Measurements from ENCODE around the gene CD200R1L. TPM values are rescaled to one million over a fixed set of nuclear protein-coding genes. Genes with fewer than 3 reads are reported as not detected.

The CD200R1L gene
- total RNA-seq, 4 donors from 2014 or later = not detected

GRCh38 chr3:112779558-112780480 is 66.8 kb downstream of the CD200R1L start:
- no peak for TF ChIP-seq POLR2A (IDR thresholded peaks at IDR 0.05)
- TF ChIP-seq, protein P1, sequence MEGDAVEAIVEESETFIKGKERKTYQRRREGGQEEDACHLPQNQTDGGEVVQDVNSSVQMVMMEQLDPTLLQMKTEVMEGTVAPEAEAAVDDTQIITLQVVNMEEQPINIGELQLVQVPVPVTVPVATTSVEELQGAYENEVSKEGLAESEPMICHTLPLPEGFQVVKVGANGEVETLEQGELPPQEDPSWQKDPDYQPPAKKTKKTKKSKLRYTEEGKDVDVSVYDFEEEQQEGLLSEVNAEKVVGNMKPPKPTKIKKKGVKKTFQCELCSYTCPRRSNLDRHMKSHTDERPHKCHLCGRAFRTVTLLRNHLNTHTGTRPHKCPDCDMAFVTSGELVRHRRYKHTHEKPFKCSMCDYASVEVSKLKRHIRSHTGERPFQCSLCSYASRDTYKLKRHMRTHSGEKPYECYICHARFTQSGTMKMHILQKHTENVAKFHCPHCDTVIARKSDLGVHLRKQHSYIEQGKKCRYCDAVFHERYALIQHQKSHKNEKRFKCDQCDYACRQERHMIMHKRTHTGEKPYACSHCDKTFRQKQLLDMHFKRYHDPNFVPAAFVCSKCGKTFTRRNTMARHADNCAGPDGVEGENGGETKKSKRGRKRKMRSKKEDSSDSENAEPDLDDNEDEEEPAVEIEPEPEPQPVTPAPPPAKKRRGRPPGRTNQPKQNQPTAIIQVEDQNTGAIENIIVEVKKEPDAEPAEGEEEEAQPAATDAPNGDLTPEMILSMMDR (IDR thresholded peaks at IDR 0.05 in 4 of 5, conservative IDR thresholded peaks at IDR 0.05 in 1 of 5) = no peak
- H3K4me3 ChIP-seq = no peak overlapping the region
- DNase-seq (no peak), ATAC-seq (no peak)
- H3K9me3 ChIP-seq = no peaks in the 10 kb centered on the region
- in situ Hi-C loops (cut with MboI; ENCODE audit: low sequenced_read_pairs in 4 of 4) (no loop called here), intact Hi-C loops (cut with DNase I; ENCODE audit: low total_unique reads) (no loop called here)
- no peak overlapping the region for H3K27ac ChIP-seq
- H3K27me3 ChIP-seq = no peaks in the 10 kb centered on the region
- no peaks in the 10 kb centered on the region for H3K4me1 ChIP-seq
- no peaks in the 10 kb centered on the region for H3K36me3 ChIP-seq

GRCh38 chr3:112779011-112779410 is 67.7 kb downstream of the CD200R1L start:
- in situ Hi-C loops (cut with MboI; ENCODE audit: low sequenced_read_pairs in 4 of 4) = no loop called here
- Histone ChIP-seq H3K4me1 (no peaks in the 10 kb centered on the region), H3K27ac (no peak overlapping the region), H3K36me3 (no peaks in the 10 kb centered on the region), H3K9me3 (no peaks in the 10 kb centered on the region), H3K4me3 (no peak overlapping the region), H3K27me3 (no peaks in the 10 kb centered on the region)
- intact Hi-C loops (cut with DNase I; ENCODE audit: low total_unique reads) = no loop called here
- DNase-seq = no peak
- no peak for ATAC-seq
- TF ChIP-seq, protein P1 (IDR thresholded peaks at IDR 0.05 in 4 of 5, conservative IDR thresholded peaks at IDR 0.05 in 1 of 5) = no peak
- no peak for TF ChIP-seq POLR2A (IDR thresholded peaks at IDR 0.05)

- Histone ChIP-seq H3K4me3 (no peak overlapping the region), H3K36me3 (no peaks in the 10 kb centered on the region), H3K9me3 (no peaks in the 10 kb centered on the region), H3K27ac (no peak overlapping the region), H3K27me3 (no peaks in the 10 kb centered on the region), H3K4me1 (no peaks in the 10 kb centered on the region)
- ATAC-seq (peak; percentile 43 to 59), DNase-seq (no peak)
- intact Hi-C loops (cut with DNase I; ENCODE audit: low total_unique reads) (no loop called here), in situ Hi-C loops (cut with MboI; ENCODE audit: low sequenced_read_pairs in 4 of 4) (no loop called here)
- TF ChIP-seq, protein P1 (IDR thresholded peaks at IDR 0.05 in 4 of 5, conservative IDR thresholded peaks at IDR 0.05 in 1 of 5) = no peak
- no peak for TF ChIP-seq POLR2A (IDR thresholded peaks at IDR 0.05)
These were observed 68.2 kb downstream of the CD200R1L start for GRCh38 chr3:112778353-112778948.

GRCh38 chr3:112777811-112778210 is 68.9 kb downstream of the CD200R1L start:
- ATAC-seq (no peak), DNase-seq (no peak)
- H3K9me3 ChIP-seq = no peaks in the 10 kb centered on the region
- H3K27me3 ChIP-seq = no peaks in the 10 kb centered on the region
- intact Hi-C loops (cut with DNase I; ENCODE audit: low total_unique reads) (no loop called here), in situ Hi-C loops (cut with MboI; ENCODE audit: low sequenced_read_pairs in 4 of 4) (no loop called here)
- no peak overlapping the region for H3K4me3 ChIP-seq
- no peaks in the 10 kb centered on the region for H3K4me1 ChIP-seq
- H3K27ac ChIP-seq = no peak overlapping the region
- H3K36me3 ChIP-seq = no peaks in the 10 kb centered on the region
- TF ChIP-seq, protein P1 (IDR thresholded peaks at IDR 0.05 in 4 of 5, conservative IDR thresholded peaks at IDR 0.05 in 1 of 5) = no peak
- no peak for TF ChIP-seq POLR2A (IDR thresholded peaks at IDR 0.05)
